ENCODE measurements around the gene MAP3K6. TPM values are rescaled to one million over a fixed set of nuclear protein-coding genes. Genes with fewer than 3 reads are reported as not detected.

The MAP3K6 gene
- 25.1 and 44.5 TPM in 2 replicates for total RNA-seq (2014; rRNA removed)
- Bru-seq, nascent RNA = percentile 51 among the genes with signal in this experiment
- BruChase-seq, experiment 1, labeled RNA remaining after a 6-hour chase = percentile 67 among the genes with signal in this experiment
- BruChase-seq, experiment 2, labeled RNA remaining after a 2-hour chase = percentile 58 among the genes with signal in this experiment
- long read RNA-seq, full-length matches to known transcripts = 16 of 53 reads
- long read RNA-seq, partial matches to known transcripts = 23 of 53 reads
- long read RNA-seq, other reads (novel, unspliced or antisense) = 14 of 53 reads

GRCh38 chr1:27366411-27367159 lies at the start of gene MAP3K6:
MAP3K6 (minus strand) TSS chr1:27366961; CDS start chr1:27366597, 364 bp downstream.
- H4K20me1 ChIP-seq (ENCODE audit: low read length) = no peaks in the 10 kb centered on the region
- H3K4me1 ChIP-seq (ENCODE audit: insufficient read depth, low read length) = peaks cover 13% of the 10 kb centered on the region
- ATAC-seq (peak; percentile 76), DNase-seq (peak; percentile 85)
- no peaks in the 10 kb centered on the region for H3F3A ChIP-seq (ENCODE audit: low read length, unreplicated experiment)
- no peaks in the 10 kb centered on the region for H3K9me2 ChIP-seq (replicated peaks; ENCODE audit: low read length)
- BruUV-seq (replicated peaks) = TSS peak; percentile 70
- no peaks in the 10 kb centered on the region for H3K36me3 ChIP-seq (ENCODE audit: low read depth, low read length)
- intact Hi-C loops (cut with micrococcal nuclease) = loop anchor here (2.0 kb wide), 1 partner anchor 44 kb away; the partner anchor contains the start of gene TMEM222
- peak within 1 kb of the TSS; percentile 100 for H3K4me2 ChIP-seq (ENCODE audit: low read length)
- TF ChIP-seq EZH2 (IDR thresholded peaks at IDR 0.05; ENCODE audit: low read length, unreplicated experiment) = no peak
- peak; percentile 47 for TF ChIP-seq CTCF (conservative IDR thresholded peaks at IDR 0.05; ENCODE audit: low read depth, low read length)
- H3K9me3 ChIP-seq (ENCODE audit: low read length) = no peaks in the 10 kb centered on the region
- peak within 1 kb of the TSS; percentile 76 for H3K27ac ChIP-seq (ENCODE audit: low read length)
- POLR2A ChIA-PET (ENCODE audit: unreplicated experiment) = interaction anchor here (0.6 kb wide), 3 partner anchors 18 to 464 kb away, joined by 3 to 11 read pairs (median 4); partner anchors contain the start of gene PPP1R8
- H3K4me3 ChIP-seq (ENCODE audit: low read length) = peak within 1 kb of the TSS; percentile 89
- H3K9ac ChIP-seq (ENCODE audit: low read length) = peak within 1 kb of the TSS; percentile 93
- peaks cover 10% of the 10 kb centered on the region for H3K79me2 ChIP-seq (ENCODE audit: low read length)
- no peaks in the 10 kb centered on the region for H3K27me3 ChIP-seq (ENCODE audit: low read length)
- peak within 1 kb of the TSS; percentile 99 for H2AFZ ChIP-seq (ENCODE audit: low read length)
- CTCF ChIA-PET = interaction anchor here (0.5 to 2.5 kb wide), 6 partner anchors 8 to 67 kb away, joined by 3 to 12 read pairs (median 5); partner anchors contain the start of gene SYTL1

- BruUV-seq (replicated peaks) = no TSS peak
- TF ChIP-seq CTCF (conservative IDR thresholded peaks at IDR 0.05; ENCODE audit: low read depth, low read length) = no peak
- TF ChIP-seq EZH2phosphoT487 (IDR thresholded peaks at IDR 0.05; ENCODE audit: borderline replicate concordance, low read length) = no peak
- TF ChIP-seq EZH2 (IDR thresholded peaks at IDR 0.05; ENCODE audit: low read length, unreplicated experiment) = no peak
- Histone ChIP-seq H2AFZ (ENCODE audit: low read length) (no peak overlapping the region), H3K36me3 (ENCODE audit: low read depth, low read length) (peaks cover 77% of the 10 kb centered on the region), H3K4me1 (ENCODE audit: insufficient read depth, low read length) (peaks cover 13% of the 10 kb centered on the region), H3K27ac (ENCODE audit: low read length) (no peak overlapping the region), H3K27me3 (ENCODE audit: low read length) (no peaks in the 10 kb centered on the region), H3K9me2 (replicated peaks; ENCODE audit: low read length) (no peaks in the 10 kb centered on the region), H4K20me1 (ENCODE audit: low read length) (no peaks in the 10 kb centered on the region), H3K4me3 (ENCODE audit: low read length) (no peak overlapping the region), H3K4me2 (ENCODE audit: low read length) (no peak overlapping the region), H3K9ac (ENCODE audit: low read length) (no peak overlapping the region), H3F3A (ENCODE audit: low read length, unreplicated experiment) (peaks cover 5% of the 10 kb centered on the region), H3K79me2 (ENCODE audit: low read length) (no peaks in the 10 kb centered on the region; the same call in 1 of the 2 replicates), H3K9me3 (ENCODE audit: low read length) (no peaks in the 10 kb centered on the region)
- ChIA-PET POLR2A (ENCODE audit: unreplicated experiment) (no interaction called here), CTCF (no interaction called here)
- DNase-seq (no peak), ATAC-seq (no peak)
- intact Hi-C loops (cut with micrococcal nuclease) = loop anchor here (10.0 kb wide), 1 partner anchor 141 kb away; no protein-coding TSS in a partner anchor
Measured at GRCh38 chr1:27414091-27414490, 47.3 kb upstream of the MAP3K6 start.

Measured in PC-3 (cell line).